SH-SY5Y (cell line): ENCODE data around the gene EIPR1.

Experiments
- GATA2 ChIP-seq: IDR thresholded peaks from 2 replicates; pipeline ENCODE4 v1.6.1; 2011; ENCODE audit warnings: mild to moderate bottlenecking, low read depth, low read length
- GATA3 ChIP-seq: IDR thresholded peaks from 2 replicates; pipeline ENCODE4 v1.6.1; 2011; ENCODE audit warnings: low read depth, mild to moderate bottlenecking, low read length, moderate library complexity

EIPR1 gene

DNA sequence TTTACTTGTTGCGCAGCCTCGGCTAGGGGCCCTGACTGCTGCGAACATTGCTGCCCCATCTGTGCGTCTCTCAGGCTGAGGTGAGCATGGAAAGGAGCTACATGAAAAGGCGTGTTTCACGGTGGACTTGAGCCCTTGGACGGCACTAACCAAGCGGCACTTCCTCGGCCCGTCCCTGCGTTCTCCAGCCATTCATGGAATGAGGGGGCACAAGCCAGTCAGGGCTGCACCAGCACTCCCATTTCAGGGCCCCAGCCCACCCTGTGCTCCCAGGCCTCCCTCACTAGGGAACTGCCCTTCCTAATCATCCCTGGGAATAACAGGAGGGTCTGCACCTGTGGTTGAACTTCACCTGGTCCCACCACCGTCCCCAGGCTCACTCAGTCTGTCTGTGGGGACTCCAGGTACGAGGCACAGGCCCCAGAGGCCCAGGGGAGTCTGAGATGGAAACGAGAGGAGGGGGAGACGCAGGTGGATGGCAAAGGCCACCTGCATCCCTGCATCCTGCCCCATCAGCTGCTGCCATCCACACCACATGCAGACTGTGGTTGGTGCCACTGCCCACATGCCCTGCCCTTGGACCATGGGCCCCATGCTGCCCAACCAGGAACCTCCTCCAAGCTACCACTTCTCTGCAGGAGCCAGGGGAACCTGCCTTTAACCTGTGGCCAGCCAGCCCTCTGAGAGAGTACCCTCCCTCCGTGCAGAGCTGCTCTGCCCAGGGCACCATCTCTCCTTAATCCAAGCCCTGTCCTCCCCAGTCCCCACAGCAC is 99.7 kb downstream of the EIPR1 start:
- no peak for TF ChIP-seq GATA3
- TF ChIP-seq GATA2 = no peak

DNA sequence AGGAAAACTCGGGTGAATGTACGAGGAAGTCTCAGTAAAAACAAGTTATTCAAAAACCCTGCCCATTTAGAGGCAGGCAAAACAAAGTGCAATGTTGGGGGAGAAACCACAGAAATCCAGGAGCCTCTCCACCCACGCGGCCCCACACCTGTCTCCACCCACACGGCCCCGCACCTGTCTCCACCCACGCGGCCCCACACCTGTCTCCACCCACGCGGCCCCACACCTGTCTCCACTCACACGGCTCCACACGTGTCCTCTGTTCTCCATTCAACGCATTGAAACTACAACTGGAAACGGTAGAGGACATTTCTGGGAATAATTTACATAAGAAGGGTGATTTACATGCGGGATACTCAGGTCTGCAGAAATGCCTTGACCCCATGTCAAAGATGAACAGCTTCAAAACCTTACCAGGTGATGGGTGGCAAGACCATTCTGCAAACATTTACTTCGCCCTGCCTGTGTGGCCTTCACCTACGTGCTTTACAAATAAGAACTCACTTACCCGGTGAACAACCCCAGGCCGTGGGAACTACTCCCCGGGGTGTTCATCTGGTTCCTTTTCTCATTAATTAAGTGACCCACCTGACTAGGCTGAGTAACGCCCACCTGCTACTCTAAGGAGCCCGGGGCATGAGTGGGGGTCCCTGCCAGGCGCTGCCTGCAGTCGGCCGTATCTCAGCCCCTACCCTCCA is 100.4 kb downstream of the EIPR1 start:
- TF ChIP-seq GATA3 = no peak
- TF ChIP-seq GATA2 = no peak

GRCh38 chr2:3272761-3273160 is 104.9 kb downstream of the EIPR1 start:
- no peak for TF ChIP-seq GATA3
- no peak for TF ChIP-seq GATA2

GRCh38 chr2:3270095-3270478 is 107.5 kb downstream of the EIPR1 start:
- TF ChIP-seq GATA3 (no peak), GATA2 (no peak)

GRCh38 chr2:3269425-3270094 is 108.1 kb downstream of the EIPR1 start:
- TF ChIP-seq GATA2 = no peak
- no peak for TF ChIP-seq GATA3

DNA sequence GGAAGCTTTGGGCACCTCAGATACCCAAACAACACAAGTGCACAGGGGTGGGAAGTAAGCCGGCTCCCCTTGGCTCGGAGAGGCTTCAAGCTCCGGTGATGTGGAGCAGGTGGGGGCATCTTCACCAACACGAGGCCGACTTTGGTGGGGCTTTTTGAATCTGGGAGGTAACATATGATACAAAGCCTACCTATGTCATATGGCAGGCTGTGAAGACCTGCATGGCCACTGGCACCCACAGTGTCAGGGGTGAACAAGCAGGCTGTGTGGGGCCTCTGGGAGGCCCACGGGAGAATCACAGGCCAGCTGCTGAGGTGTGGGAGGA is 109.0 kb downstream of the EIPR1 start:
- TF ChIP-seq GATA3 (no peak), GATA2 (no peak)

- TF ChIP-seq GATA3 = no peak
- TF ChIP-seq GATA2 = no peak
Observed at GRCh38 chr2:3267869-3268704, 109.5 kb downstream of the EIPR1 start.

- no peak for TF ChIP-seq GATA2
- TF ChIP-seq GATA3 = no peak
Observed at GRCh38 chr2:3266925-3267867, 110.4 kb downstream of the EIPR1 start.

DNA sequence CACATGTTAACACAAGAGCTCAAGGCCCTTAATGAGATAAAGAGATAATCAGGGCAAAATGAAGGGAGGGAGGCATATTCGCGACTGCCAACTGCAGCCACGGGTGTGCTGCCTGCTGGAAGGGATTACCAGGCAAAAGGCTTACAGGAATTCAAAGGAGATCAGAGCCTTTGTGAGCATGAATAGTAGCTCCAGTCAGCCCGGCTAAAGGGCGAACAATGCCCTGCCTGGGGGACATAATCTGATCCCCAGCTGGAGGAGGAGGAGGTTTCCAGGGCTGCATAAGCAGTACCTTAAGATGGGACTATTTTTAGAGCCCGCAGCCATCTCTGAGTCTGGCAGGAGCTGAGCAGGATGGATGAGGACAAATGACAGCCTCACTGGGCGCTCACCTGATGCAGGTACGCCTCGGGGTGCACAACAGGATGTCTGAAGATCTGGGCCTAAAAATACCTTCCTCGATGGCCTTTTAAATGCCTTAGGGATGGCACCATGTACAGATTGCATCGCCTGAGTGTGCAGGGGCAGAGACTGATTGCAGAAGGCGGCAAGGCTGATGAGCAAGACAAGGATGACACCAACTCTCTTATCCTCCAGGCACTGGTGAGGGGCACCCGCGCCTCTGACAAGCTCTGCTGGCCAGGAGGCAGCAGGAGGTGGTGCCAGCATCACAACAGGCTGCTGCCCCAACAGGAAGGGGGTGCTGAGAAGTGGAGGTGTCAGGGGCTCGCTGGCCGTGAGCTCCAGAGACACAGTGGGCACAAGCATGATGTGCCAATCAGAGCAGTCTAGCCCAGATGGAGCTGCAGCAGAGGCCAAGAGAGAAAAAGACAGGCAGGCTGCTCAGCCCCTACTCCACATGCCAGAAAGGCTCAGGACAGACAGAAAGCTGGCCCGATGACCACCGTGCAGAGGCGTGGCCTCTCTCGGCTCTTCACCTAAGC is 111.4 kb downstream of the EIPR1 start:
- TF ChIP-seq GATA3 (no peak), GATA2 (no peak)

GRCh38 chr2:3265471-3265870 is 112.1 kb downstream of the EIPR1 start:
- TF ChIP-seq GATA3 = no peak
- TF ChIP-seq GATA2 = no peak

DNA sequence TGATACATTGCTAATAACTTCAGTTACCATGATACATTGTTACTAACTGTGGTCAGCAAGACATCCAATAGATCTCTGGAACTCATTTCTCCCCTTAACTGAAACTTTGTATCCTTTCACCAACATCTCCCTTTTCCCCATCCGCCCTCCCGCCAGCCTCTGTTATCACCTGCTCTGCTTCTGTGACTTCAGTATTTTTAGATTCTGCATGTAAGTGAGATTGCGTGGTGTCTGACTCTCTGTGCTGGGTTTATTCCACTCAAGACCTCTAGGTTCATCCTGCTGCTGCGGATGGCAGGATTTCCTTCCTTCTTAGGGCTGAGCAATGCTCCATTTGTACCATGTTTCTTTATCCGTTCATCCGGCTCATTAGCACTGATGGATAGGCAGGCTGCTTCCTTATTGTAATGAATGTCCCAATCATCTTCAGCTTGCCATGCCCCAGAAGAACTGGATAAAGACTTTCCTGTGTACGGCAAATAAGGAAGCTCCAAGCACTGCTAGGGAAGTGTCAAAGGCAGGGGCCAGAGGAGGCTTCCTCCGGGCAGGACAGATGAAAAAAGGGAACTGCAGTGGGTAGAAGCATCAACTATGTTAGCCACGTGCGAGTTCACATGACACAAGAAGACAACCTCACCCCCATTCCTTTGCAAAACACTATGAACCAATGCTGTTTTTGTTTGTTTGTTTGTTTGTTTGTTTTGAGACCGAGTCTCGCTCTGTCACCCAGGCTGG is 113.4 kb downstream of the EIPR1 start:
- TF ChIP-seq GATA2 (no peak), GATA3 (no peak)

DNA sequence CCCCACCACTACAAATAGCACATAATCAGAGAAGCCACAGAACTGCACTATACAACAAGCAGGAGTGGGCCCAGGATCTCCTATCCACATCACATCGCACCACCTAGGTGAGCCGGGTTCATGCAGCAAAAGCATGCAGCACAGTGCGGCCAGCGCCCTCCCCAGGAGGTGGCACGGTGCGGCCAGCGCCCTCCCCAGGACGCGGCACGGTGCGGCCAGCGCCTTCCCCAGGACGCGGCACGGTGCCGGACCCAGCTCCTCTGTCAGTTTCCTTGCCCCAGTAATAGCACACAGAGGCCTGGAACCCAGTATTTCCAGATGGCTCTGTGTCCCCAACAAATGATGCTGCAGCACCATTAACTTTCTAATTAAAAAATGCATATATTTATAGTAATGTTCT is 114.1 kb downstream of the EIPR1 start:
- TF ChIP-seq GATA3 = no peak
- no peak for TF ChIP-seq GATA2
